K562 (cell line): ENCODE results near the gene RASAL1. TPM values are rescaled to one million over a fixed set of nuclear protein-coding genes. Genes with fewer than 3 reads are reported as not detected.
A peak's percentile ranks its signal among the peaks of the same experiment; 100 is the strongest.

ENCODE experiments used
- CXXC5 ChIP-seq: fragments of 250-450 bp; sonication (Bioruptor Pico); IDR thresholded peaks from 2 replicates; pipeline ENCODE4 v1.8.0; 2022; ENCODE audit warnings: inconsistent platforms, mild to moderate bottlenecking, moderate library complexity
- FOXP1 ChIP-seq: sonication (generic); formaldehyde crosslinking; IDR thresholded peaks from 2 replicates; pipeline ENCODE4 v1.8.0; 2022; ENCODE audit warnings: mild to moderate bottlenecking, missing genetic modification reagents
- FUS ChIP-seq: fragments of 200-400 bp; formaldehyde crosslinking; optimal IDR thresholded peaks from 2 replicates; pipeline ENCODE3; 2017; ENCODE audit warnings: low read depth, low read length
- JUN ChIP-seq, 2 experiments: sonication (generic) in 1 of 2; formaldehyde crosslinking in 1 of 2; IDR thresholded peaks; 2 replicates each; pipeline versions ENCODE4 v1.6.1 to v1.8.0; 2012 to 2022; ENCODE audit warnings: borderline replicate concordance in 2 of 2, mild to moderate bottlenecking in 2 of 2, improper control_type of control experiment in 1 of 2, low read depth in 1 of 2, low read length in 1 of 2, missing genetic modification reagents in 1 of 2
- JUND ChIP-seq, 2 experiments: IDR thresholded peaks; 2 replicates in 1 of 2; 3 replicates in 1 of 2; pipeline ENCODE4 v1.6.1; 2011; ENCODE audit warnings: borderline replicate concordance in 2 of 2, low read depth in 2 of 2, low read length in 2 of 2, improper control_type of control experiment in 1 of 2, missing biosample characterization in 1 of 2, missing genetic modification characterization in 1 of 2, missing genetic modification reagents in 1 of 2
- NFIX ChIP-seq: fragments of 250-450 bp; sonication (Bioruptor Pico); IDR thresholded peaks from 2 replicates; pipeline ENCODE4 v1.4.0; 2020; ENCODE audit warnings: low read depth, mild to moderate bottlenecking, moderate library complexity
- NR3C1 ChIP-seq: sonication (generic); formaldehyde crosslinking; IDR thresholded peaks from 2 replicates; pipeline ENCODE4 v1.8.1; 2022; ENCODE audit warnings: missing genetic modification reagents
- SMAD4 ChIP-seq: fragments of 250-450 bp; sonication (Bioruptor Pico); conservative IDR thresholded peaks from 2 replicates; pipeline ENCODE4 v1.8.0; 2021; ENCODE audit warnings: inconsistent platforms, mild to moderate bottlenecking, moderate library complexity
- STAG1 ChIP-seq: sonication (generic); formaldehyde crosslinking; IDR thresholded peaks from 2 replicates; pipeline ENCODE4 v1.5.0; 2020; ENCODE audit warnings: missing genetic modification reagents, borderline replicate concordance
- TEAD1 ChIP-seq, 2 experiments: fragments of 450-650 bp in 1 of 2; sonication (generic) in 1 of 2; formaldehyde crosslinking; IDR thresholded peaks; 2 replicates each; pipeline versions ENCODE4 v1.4.0 to v1.8.0; 2020 to 2022; ENCODE audit warnings: mild to moderate bottlenecking in 2 of 2, missing genetic modification reagents in 1 of 2
- ZNF431 ChIP-seq: sonication (generic); formaldehyde crosslinking; IDR thresholded peaks from 2 replicates; pipeline ENCODE4 v1.8.0; 2022; ENCODE audit warnings: mild to moderate bottlenecking, missing genetic modification reagents
- polyA plus RNA-seq, 8 experiments: library from polyadenylated mRNA; depleted of rRNA in 4 of 8; stranded (reverse) in 5 of 8; unstranded in 3 of 8; fragments of >200 nt; fragmentation: Nextera tagmentation in 2 of 8; fragmentation: Illumina TruSeq in 1 of 8; extraction: Ambion mirVana in 2 of 8; extraction: Trizol in 1 of 8; gene quantifications; 2 replicates each; pipeline versions ENCODE4 v1.2.1 to v1.2.3, GENCODE V29; 2011 to 2014; ENCODE audit warnings: inconsistent platforms in 1 of 8, missing spikeins in 1 of 8
- total RNA-seq, 7 experiments: library from RNA; depleted of rRNA in 6 of 7; stranded (reverse); fragments of >200 nt in 6 of 7; fragmentation: Illumina TruSeq in 2 of 7; extraction: Trizol in 2 of 7; gene quantifications; 2 replicates each; pipeline versions ENCODE4 v1.2.1 to v1.2.3, GENCODE V29; 2011 to 2021; ENCODE audit warnings: low replicate concordance in 1 of 7
- TF ChIP-seq, protein P1 (sequence below): fragments of 450-650 bp; IDR thresholded peaks from 2 replicates; pipeline ENCODE4 v1.6.1; 2016; ENCODE audit warnings: antibody characterized with exemption
- TF ChIP-seq, protein P2 (sequence below): sonication (generic); formaldehyde crosslinking; IDR thresholded peaks from 2 replicates; pipeline ENCODE4 v1.8.0; 2022; ENCODE audit warnings: mild to moderate bottlenecking, missing genetic modification reagents
- TF ChIP-seq, protein P3 (sequence below): conservative IDR thresholded peaks from 2 replicates; pipeline ENCODE4 v1.6.1; 2011; ENCODE audit warnings: low read depth, mild to moderate bottlenecking, low read length; ENCODE audit not compliant: control insufficient read depth
- TF ChIP-seq, protein P4 (sequence below): fragments of 450-650 bp; IDR thresholded peaks from 2 replicates; pipeline ENCODE4 v1.6.1; 2014; ENCODE audit warnings: low read depth, mild to moderate bottlenecking, moderate library complexity, borderline replicate concordance
- TF ChIP-seq, protein P5 (sequence below): fragments of 250-450 bp; sonication (Bioruptor Pico); IDR thresholded peaks from 2 replicates; pipeline ENCODE4 v1.8.0; 2022; ENCODE audit warnings: inconsistent platforms

Gene RASAL1
- total and polyA plus RNA-seq, 9 of the 15 experiments (the other 6 are each of a cell fraction or from before 2014, with no cell fraction given) = 0.06 to 0.16 (median 0.14) TPM; not detected in 6

DNA sequence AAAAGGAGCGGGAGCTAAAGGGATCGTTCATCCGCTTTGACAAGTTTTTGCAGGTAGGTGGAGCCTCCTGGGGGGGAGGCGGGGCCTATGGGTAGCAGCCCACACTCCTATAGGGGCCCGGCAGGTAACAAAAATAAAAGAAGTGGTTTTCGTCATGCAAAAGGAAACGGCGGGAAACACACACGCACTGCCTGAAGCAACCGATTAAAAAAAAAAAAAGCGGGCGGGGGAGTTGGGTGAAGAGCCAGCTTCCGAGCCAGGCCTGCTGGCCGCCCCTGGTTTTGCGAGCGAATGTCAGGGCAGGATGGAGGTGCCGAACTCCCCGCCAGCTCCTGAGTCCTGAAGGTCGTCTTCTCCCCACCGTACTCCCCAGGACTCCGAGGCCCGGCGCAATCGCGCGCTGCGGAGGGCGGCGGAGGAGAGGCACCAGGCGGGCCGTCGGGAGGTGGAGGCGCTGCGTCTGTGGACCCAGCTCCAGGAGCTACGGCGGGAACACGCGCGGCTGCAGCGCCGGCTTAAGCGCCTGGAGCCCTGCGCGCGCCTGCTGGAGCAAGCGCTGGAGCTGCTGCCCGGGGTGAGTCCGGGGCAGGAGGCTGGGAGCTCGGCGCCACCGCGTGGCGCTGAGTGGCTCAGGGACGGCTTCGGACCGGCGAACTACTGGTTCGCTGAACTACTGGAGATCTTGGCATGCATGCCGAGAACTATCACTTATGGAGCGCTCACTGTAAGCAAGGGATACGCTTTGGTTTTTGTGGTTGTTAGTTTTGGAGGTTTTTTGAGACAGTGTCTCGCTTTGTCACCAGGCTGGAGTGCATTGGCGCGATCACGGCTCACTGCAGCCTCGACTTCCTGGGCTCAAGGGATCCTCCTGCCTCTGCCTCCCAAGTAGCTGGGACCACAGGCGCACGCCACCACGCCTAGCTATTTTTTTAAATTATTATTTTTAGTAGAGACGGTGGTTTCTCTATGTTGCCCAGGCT is 17.6 kb upstream of the RASAL1 start (continued):
- TF ChIP-seq JUND (IDR thresholded peaks at IDR 0.05; ENCODE audit: borderline replicate concordance, low read depth, low read length) (0 out of 2 replicates have a peak, but pooled peaks have one; percentile 19), JUND (tag; IDR thresholded peaks at IDR 0.05; ENCODE audit: borderline replicate concordance, low read depth, low read length) (no peak), NFIX (CRISPR knock-in tag) (no peak), FUS (peak; percentile 59), NR3C1 (CRISPR knock-in tag) (peak; percentile 95), CXXC5 (CRISPR knock-in tag) (peak; percentile 67), JUN (IDR thresholded peaks at IDR 0.05; ENCODE audit: borderline replicate concordance, low read depth, low read length) (no peak), JUN (CRISPR knock-in tag; IDR thresholded peaks at IDR 0.05; ENCODE audit: borderline replicate concordance) (peak; percentile 89; the same call in 1 of the 2 replicates), SMAD4 (CRISPR knock-in tag) (peak; percentile 69), ZNF431 (CRISPR knock-in tag) (peak; percentile 91), FOXP1 (CRISPR knock-in tag) (peak; percentile 99), TEAD1 (CRISPR knock-in tag; IDR thresholded peaks at IDR 0.05) (peak in 1 of 2 experiments; percentile 92; a peak in 2 of 4 replicates), STAG1 (peak; percentile 30; the same call in 1 of the 2 replicates)
- TF ChIP-seq, protein P1, sequence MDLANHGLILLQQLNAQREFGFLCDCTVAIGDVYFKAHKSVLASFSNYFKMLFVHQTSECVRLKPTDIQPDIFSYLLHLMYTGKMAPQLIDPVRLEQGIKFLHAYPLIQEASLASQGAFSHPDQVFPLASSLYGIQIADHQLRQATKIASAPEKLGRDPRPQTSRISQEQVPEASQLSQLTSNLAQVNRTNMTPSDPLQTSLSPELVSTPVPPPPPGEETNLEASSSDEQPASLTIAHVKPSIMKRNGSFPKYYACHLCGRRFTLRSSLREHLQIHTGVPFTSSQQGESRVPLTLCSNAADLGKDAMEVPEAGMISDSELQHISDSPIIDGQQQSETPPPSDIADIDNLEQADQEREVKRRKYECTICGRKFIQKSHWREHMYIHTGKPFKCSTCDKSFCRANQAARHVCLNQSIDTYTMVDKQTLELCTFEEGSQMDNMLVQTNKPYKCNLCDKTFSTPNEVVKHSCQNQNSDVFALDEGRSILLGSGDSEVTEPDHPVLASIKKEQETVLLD = peak; percentile 52; the same call in 1 of the 2 replicates
- TF ChIP-seq, protein P2, sequence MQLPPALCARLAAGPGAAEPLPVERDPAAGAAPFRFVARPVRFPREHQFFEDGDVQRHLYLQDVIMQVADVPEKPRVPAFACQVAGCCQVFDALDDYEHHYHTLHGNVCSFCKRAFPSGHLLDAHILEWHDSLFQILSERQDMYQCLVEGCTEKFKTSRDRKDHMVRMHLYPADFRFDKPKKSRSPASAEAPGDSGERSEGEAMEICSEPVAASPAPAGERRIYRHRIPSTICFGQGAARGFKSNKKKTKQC (CRISPR knock-in tag) = peak; percentile 98
- TF ChIP-seq, protein P3, sequence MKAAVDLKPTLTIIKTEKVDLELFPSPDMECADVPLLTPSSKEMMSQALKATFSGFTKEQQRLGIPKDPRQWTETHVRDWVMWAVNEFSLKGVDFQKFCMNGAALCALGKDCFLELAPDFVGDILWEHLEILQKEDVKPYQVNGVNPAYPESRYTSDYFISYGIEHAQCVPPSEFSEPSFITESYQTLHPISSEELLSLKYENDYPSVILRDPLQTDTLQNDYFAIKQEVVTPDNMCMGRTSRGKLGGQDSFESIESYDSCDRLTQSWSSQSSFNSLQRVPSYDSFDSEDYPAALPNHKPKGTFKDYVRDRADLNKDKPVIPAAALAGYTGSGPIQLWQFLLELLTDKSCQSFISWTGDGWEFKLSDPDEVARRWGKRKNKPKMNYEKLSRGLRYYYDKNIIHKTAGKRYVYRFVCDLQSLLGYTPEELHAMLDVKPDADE = 0 out of 2 replicates have a peak, but pooled peaks have one; percentile 40
- TF ChIP-seq, protein P4, sequence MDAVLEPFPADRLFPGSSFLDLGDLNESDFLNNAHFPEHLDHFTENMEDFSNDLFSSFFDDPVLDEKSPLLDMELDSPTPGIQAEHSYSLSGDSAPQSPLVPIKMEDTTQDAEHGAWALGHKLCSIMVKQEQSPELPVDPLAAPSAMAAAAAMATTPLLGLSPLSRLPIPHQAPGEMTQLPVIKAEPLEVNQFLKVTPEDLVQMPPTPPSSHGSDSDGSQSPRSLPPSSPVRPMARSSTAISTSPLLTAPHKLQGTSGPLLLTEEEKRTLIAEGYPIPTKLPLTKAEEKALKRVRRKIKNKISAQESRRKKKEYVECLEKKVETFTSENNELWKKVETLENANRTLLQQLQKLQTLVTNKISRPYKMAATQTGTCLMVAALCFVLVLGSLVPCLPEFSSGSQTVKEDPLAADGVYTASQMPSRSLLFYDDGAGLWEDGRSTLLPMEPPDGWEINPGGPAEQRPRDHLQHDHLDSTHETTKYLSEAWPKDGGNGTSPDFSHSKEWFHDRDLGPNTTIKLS = peak; percentile 57; the same call in 1 of the 2 replicates
- TF ChIP-seq, protein P5, sequence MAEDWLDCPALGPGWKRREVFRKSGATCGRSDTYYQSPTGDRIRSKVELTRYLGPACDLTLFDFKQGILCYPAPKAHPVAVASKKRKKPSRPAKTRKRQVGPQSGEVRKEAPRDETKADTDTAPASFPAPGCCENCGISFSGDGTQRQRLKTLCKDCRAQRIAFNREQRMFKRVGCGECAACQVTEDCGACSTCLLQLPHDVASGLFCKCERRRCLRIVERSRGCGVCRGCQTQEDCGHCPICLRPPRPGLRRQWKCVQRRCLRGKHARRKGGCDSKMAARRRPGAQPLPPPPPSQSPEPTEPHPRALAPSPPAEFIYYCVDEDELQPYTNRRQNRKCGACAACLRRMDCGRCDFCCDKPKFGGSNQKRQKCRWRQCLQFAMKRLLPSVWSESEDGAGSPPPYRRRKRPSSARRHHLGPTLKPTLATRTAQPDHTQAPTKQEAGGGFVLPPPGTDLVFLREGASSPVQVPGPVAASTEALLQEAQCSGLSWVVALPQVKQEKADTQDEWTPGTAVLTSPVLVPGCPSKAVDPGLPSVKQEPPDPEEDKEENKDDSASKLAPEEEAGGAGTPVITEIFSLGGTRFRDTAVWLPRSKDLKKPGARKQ = 0 out of 2 replicates have a peak, but pooled peaks have one; percentile 79
